Measurements from ENCODE around the gene PIGP.

DNA sequence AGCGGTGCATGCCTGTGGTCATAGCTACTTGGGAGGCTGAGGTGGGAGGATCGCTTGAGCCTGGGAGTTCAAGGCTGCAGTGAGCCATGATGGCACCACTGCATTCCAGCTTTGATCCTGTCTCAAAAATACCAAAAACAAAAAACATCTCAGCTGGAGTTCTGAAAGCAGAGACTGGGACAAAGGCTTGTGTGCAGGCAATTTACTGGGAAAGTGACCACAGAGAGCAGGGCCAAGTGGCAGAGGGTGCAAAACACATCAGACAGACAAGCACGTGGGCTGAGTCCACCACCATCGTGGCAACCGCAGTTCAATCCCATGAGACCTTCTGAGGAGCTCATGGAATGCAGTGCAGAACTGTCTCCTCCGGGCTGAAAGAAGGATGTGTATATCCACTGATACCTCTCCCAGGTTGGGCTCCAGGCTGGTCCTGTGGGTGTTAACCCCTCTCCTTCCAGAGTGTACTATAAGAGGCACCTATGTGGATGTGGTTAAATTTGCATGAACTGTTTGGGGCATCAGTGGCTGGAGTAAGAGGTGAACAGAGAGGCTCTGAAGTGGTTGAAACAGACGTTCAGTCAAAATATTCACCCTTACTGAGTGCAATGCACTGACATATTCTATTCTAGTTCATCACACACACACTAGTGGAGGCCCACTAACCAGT is 10.8 kb downstream of the PIGP start:
- TF ChIP-seq NFRKB (IDR thresholded peaks at IDR 0.05; ENCODE audit: low read depth) (no peak), MXI1 (IDR thresholded peaks at IDR 0.05; ENCODE audit: low read depth, low read length) (no peak)
- TF ChIP-seq, protein P1, sequence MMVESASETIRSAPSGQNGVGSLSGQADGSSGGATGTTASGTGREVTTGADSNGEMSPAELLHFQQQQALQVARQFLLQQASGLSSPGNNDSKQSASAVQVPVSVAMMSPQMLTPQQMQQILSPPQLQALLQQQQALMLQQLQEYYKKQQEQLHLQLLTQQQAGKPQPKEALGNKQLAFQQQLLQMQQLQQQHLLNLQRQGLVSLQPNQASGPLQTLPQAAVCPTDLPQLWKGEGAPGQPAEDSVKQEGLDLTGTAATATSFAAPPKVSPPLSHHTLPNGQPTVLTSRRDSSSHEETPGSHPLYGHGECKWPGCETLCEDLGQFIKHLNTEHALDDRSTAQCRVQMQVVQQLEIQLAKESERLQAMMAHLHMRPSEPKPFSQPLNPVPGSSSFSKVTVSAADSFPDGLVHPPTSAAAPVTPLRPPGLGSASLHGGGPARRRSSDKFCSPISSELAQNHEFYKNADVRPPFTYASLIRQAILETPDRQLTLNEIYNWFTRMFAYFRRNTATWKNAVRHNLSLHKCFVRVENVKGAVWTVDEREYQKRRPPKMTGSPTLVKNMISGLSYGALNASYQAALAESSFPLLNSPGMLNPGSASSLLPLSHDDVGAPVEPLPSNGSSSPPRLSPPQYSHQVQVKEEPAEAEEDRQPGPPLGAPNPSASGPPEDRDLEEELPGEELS (CRISPR knock-in tag; IDR thresholded peaks at IDR 0.05; ENCODE audit: borderline replicate concordance) = no peak

Measured in K562 (cell line).